DND-41 (cell line): Measurements from ENCODE around the gene ANKK1.

Experiments used
- EZH2 ChIP-seq: IDR thresholded peaks from 3 replicates; pipeline ENCODE4 v1.6.1; 2012; ENCODE audit warnings: borderline replicate concordance, low read depth, mild to moderate bottlenecking, moderate library complexity, low read length, inconsistent platforms; ENCODE audit not compliant: severe bottlenecking
- TF ChIP-seq, protein P1 (sequence below): IDR thresholded peaks from 2 replicates; pipeline ENCODE4 v1.5.1; 2012; ENCODE audit warnings: borderline replicate concordance, low read length, moderate library complexity, mild to moderate bottlenecking; ENCODE audit not compliant: poor library complexity, severe bottlenecking; ENCODE audit errors: extremely low read depth

DNA sequence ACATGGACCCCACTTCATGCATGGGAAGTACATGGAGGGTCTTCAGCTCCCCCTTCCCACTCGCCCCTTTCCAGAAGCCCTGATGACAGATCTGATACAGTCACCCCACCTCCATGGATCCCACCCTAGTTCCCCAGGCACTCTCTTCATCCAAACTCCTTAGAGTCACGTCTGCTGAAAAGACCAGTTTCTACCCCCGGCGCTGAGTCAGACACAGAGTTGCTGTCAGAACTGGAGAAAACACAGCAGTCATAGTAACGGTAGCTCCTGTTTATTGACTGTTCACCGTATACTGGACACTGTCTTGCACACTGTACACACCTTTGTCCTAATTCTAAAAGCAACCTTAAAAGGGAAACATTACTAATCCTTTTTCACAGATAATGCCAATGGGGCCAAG is 58.5 kb downstream of the ANKK1 start:
- TF ChIP-seq, protein P1, sequence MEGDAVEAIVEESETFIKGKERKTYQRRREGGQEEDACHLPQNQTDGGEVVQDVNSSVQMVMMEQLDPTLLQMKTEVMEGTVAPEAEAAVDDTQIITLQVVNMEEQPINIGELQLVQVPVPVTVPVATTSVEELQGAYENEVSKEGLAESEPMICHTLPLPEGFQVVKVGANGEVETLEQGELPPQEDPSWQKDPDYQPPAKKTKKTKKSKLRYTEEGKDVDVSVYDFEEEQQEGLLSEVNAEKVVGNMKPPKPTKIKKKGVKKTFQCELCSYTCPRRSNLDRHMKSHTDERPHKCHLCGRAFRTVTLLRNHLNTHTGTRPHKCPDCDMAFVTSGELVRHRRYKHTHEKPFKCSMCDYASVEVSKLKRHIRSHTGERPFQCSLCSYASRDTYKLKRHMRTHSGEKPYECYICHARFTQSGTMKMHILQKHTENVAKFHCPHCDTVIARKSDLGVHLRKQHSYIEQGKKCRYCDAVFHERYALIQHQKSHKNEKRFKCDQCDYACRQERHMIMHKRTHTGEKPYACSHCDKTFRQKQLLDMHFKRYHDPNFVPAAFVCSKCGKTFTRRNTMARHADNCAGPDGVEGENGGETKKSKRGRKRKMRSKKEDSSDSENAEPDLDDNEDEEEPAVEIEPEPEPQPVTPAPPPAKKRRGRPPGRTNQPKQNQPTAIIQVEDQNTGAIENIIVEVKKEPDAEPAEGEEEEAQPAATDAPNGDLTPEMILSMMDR = no peak
- TF ChIP-seq EZH2 = no peak
